GM18517 (cell line): ENCODE measurements around the gene GSE1.

Experiments used
- ATAC-seq: cut with Tn5 transposase; IDR thresholded peaks from one replicate; pipeline ENCODE4 v1.9.1; 2021; ENCODE audit warnings: mild to moderate bottlenecking, moderate library complexity; ENCODE audit not compliant: unreplicated experiment

GSE1 gene

DNA sequence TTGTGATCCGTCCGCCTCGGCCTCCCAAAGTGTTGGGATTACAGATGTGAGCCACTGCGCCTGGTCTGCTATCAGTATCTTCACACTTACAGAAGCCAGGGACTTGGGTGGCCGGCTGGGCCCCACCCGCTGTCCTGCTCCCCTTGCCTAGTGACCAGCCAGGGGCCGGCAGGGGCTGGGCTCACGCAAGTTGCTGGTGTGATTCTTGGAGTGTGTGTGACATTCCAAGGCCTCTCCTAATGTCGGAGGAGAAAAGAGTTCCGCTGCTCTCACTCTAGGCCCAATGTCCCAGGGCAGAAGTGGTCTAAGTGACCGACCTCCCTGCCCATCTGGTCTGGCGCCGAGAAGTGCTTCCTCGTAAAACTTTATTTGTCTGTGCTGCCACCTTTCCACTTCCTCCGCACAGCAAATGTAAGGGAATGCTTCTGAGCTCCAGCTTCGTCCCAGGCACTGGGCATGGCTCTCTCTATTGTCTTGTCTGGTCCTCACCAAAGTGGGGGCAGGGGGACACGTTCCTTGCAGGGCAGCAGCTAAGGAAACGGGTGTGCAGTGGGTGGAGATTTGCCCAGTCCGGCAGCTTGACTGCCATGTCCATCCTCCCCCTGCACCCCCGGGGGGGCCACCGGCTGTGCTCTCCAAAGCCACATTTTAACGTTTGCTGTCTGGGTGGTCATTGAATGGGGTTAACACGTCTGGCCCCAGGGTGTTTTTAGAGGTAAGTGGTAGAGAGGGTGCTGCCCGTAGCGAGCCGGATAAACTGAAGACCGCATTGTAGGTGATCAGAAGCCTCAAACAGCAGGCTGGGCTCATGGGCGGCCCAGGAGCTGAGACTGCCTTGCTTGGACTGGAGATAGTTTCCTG, 7.8 kb upstream of the GSE1 start:
- no peak for ATAC-seq

GRCh38 chr16:85605912-85606841, 6.9 kb upstream of the GSE1 start:
- no peak for ATAC-seq

DNA sequence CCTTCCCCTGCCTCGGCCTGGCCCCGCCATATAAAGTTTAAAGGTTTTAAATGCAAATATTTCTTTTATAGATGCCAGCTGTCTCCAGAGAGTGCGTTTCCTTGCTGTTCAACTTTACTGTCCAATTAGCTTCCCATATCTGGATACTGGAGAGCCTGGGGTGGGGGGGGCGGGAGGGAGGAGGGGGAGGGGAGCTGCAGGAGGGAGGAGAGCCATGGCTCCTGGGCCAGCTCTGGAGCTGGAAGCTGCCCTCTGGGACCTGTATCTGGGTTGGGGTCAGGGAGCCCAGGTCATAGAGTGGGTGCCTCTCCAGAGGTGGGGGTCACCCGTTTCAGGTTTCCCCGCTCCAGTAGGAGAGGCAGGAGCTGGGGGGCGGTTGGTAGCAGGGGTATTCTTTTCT, 6.2 kb upstream of the GSE1 start:
- no peak for ATAC-seq

- ATAC-seq, result no peak
These were observed 5.8 kb upstream of the GSE1 start for GRCh38 chr16:85607321-85607765.

DNA sequence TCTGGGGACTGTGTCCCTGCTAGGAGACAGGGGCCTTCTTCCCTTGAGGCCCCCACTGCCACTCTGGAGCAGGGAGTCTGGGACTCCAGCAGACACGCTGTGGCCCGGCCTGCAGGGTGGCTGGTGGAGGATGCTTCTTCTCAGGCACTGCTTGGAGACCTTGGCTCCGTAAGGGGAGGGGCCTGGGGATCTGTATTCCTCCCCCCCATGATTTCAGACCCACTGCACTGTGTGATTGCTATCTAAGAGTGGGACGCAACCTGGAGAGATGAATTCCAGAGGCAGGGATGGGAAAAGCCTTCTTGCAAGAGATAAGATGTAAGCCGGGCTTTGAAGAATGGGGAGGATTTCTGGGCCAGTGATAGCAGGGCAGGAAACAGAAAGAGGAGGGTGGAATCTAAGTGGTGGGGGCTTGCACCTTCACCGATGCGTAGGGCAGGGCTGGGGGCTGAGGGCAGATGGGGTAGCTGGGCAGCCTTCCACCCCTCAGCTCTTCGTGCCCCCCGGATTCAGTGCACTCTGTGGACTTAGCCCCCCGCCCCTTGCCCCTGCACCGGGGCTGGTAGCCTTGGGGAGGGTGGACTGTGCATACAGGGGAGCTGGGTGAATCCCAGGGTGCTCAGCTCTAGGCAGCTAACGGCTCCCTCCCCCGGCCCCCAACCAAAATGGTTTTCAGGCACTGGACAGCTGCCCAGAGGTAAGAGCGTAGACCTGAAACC, 5.2 kb upstream of the GSE1 start:
- ATAC-seq, result no peak

DNA sequence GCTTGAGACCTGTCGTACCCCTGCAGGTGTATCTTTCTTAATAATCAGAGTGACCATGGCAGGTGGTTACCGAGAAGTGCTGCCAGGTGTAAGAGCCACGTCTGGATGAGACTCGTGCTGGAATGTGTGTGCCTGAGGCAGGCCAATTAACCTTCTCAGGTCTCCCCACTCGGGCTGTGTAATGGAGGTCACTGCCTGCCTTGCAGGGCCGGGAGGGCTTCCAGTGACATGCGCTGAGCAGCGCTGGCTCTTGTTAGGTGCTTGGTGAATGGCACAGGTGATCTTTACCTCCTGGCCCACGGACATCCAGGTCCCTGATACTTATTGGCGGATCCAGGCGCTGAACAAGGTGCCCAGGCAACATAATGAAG, 4.6 kb upstream of the GSE1 start:
- no peak for ATAC-seq

DNA sequence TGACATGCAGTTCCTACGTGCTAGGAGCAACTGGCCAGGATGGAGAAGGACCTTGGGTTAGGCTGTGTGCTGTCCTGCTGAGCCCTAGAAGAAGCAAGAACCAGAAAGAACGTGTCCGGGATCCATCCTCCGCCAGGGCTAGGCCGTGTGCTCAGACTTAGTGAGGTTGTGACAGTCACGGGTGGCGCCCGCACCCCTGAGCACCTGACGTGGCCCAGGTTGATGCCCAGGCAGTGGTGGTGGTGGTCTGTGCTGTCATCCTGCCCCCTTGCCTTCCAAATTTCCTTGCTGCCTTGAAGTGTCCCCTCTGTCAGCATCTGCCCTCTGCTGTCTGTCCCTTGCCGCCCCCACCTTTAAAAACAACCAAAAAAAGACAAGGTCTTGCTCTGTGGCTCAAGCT, 4.2 kb upstream of the GSE1 start:
- no peak for ATAC-seq

DNA sequence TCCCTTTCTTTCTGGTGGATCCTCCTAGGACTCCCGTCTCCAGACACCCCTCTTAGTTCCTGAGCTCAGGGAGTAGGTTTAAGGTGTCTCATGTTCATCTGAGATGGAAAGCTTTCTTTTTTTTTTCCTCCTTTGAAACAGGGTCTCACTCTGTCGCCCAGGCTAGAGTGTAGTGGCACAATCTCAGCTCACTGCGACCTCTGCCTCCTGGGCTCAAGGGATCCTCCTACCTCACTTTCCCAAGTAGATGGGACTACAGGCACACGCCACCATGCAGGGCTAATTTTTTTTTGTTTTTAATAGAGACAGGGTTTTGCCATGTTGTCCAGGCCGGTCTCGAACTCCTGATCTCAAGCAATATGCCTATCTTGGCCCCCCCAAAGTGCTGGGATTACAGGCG, 3.6 kb upstream of the GSE1 start:
- ATAC-seq, result no peak

DNA sequence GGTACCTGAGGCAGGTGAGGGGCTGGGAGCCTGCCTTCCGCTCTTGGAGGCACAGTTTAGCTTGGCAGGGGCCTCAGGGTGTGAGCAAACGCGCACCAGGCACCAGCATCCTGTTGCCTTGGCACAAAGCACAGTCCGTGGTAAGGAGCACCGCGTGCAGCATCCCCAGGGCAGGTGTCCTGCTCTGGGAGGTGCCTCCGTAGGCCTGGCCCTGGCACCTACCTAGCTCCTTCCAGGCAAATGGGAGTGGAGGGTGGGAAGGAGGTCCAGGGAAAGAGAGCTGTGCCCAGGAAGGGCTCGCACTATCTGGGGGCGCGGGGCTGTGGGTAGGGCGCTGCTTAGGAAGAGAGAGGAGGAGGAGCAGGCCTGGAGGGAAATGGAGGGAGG, 3.1 kb upstream of the GSE1 start:
- no peak for ATAC-seq

DNA sequence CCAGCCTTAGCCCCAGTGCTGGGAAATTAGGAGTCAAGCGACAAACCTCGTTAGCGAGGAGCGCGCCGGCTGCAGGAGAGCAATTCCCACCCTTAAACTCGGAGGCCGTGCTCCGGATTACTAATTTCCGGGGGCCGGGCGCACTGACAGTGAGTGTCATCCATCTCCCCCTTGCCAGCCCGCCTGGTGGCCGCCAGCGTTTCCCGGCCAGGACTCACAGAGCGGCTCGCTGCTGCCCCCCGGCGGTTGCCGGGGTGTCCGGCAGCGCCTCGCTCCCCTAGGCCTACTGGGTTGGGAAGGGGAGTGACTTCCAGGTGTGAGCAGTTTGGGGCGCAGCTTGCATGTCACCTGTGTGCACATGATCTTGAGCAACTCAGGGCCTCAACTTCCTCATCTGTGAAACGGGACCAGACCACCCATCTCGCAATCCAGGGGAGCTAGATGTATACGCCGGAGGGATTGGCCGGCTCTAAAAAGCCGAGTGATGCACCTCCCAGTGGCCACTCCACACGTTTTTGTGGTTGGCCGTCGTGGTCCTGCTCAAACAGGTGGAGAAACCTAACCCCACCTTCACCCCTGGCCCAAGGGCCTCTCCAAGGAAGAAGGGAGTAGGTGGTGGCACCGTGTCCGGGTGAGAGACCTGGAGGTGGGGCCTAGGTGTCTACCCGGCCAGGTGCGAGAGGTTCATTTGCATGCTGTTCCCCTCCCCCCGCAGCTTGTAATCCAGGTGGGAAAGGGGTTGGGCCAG, 2.5 kb upstream of the GSE1 start:
- no peak for ATAC-seq

DNA sequence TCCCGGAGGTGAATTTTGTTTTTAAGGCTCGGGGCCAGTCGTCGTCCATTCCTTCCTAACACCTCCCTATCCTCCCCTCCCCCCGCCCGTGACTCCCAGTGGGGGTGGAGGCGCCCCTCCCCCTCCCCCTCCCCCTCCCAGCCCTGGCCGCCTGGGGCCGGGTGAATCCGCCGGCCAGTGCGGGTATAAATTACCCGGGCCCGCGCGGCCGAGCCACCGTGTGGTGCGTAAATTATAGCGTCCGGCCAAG, 2.0 kb upstream of the GSE1 start:
- ATAC-seq, result no peak

DNA sequence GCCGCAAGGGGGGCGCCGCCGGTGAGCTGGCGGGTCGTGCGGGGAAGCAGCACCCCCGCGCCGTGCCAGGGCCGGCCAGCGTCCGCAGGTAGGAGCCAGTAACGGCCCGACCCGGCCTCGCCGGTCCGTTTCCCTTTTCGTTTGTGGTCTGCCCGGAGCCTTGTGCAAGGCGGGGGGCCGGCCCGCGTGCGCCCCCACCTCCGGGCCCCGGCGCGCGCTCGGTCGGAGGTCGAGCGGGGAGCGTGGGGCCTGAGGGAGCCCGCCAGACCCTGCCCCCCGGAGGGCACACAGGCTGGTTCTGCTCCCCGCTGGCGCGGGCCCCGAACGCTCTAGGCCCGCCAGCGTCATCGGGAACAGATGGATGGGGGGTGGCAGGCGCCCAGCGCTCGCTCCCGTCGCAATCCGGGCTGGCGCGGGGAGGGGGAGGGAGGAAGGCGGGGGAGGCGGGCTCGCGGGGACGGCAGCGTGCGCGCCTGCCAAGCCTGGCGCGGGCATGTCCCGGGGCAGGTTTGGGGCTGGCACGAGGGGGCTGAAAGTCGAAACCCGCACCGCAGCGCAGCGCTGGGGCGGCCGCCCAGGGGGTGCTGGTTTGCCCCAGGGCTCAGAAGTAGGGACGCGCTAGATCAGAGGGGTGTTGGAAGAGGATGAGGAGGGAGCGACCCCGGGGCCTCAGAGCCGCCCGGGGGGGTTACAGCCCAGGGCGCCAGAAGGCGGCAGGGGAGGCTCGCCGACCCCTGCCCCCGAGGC, 1.5 kb upstream of the GSE1 start:
- ATAC-seq, result no peak

DNA sequence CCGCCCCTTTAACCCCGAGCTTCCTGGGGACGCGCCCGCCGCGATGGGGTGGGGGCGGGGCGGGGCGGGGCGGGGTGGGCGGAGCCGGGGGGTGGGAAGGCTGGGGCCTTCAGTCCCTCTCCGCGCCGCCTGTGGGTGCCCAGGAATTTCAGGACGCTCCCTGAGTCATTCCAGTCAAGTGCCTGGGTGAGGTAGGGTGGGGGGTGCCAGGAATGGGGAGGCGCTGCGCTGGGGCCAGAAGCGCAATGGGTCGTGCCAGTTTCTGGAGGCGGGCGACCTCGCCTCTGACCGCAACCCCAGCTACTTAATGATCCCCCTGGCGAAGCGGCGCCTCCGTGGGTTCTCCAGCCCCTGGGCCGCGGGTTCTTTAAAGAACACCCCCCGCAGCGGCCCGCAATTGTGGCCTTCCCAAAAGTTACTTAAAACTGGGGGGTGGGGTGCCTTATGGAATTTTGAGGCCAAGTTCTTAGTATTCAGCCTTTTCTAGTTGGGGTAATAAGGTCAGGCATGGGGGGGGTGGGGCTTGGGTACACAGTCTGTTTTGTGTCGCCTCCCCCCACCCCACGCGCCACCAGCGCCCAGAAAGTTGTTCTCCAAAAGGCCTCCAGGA, 826 bp upstream of the GSE1 start:
- ATAC-seq, result no peak

DNA sequence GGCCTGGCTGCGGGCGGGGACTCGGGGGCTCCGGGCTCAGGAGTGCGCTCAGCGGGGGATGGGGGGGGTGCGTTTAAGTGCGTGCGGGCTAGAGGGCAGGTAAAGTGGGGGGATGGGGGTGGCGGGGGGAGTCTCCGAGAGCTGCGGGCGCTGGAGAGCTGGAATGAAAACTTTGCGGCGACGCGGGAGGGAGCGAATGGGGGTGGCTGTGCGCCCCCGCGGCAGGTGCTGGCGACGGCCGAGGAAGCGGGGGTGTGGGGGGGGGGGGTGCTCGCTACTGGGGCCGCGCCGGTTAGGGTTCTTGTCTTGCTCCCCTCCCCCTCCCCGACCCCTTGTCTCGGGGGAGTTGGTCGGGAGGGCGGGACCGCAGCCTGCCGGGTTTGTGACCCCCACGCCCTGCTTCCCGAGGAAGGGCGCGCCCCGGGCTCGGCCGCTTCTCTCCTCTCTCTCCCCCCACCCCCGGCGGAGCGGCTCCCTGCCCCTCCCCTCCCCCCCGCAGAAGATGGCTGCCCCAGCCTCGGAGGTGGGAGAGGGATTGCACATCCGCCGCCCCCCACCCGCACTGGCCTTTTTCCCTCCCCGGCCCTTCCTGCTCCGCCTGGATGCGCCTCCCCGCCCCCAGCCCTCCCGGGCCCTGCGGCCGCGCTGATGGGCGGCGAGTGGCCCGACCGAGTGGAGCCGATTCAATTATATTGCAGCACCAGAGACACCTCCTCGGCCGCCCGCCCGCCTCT, 649 bp downstream of the GSE1 start:
- no peak for ATAC-seq

GRCh38 chr16:85614338-85615013, 1.4 kb downstream of the GSE1 start:
- no peak for ATAC-seq

GRCh38 chr16:85615014-85615851, 2.1 kb downstream of the GSE1 start:
- ATAC-seq, result no peak

DNA sequence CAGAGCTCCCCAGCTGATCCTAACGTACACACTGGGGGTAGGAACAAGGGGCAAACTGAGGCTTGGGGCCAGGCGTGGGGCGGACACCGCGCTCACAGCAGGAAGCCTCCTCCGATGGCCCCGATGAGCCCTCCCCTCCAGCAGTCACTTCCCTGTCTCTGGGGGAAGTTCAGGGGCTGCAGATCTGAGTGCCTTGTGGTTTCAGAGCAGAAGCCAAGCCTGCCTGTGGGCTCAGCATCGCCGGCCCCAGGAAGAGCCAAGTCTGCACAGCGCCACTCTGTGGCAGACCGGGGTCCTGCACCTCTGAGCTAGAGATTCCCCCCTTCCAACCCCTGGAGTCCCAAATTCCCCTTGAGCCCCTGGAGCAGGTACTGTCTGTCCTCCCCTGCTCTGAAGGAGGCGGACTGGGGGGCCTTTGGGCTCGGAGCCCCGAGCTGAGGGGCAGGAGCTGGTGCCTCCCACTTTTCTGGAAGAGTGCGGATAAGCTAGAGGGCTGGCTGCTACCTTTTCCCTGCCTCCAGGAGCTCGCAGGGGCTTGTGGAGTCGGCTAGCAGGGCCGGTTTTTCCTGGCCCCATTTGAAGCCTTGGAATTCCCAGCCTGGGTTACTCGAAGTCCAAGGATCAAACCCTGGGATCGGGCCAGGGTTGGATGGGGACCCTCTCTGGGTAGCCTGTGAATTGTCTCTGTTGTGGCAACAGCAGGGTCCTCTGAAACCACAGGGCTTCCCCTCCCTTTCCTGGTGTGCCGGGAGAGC, 2.9 kb downstream of the GSE1 start:
- ATAC-seq, result no peak
